HepG2 (cell line): ENCODE results near the gene PUM1.

Experiments used
- BHLHE40 ChIP-seq: IDR thresholded peaks from 2 replicates; pipeline ENCODE4 v1.6.1; 2011; ENCODE audit warnings: low read length, improper control_type of control experiment
- CEBPB ChIP-seq: IDR thresholded peaks from 2 replicates; pipeline ENCODE4 v1.6.1; 2011; ENCODE audit warnings: low read depth, low read length, improper control_type of control experiment, borderline replicate concordance
- EP300 ChIP-seq, 3 experiments: sonication (generic) in 1 of 3; formaldehyde crosslinking in 1 of 3; IDR thresholded peaks; 2 replicates each; pipeline versions ENCODE4 v1.5.1 to v1.6.1; 2011 to 2020; ENCODE audit warnings: low read depth in 2 of 3, low read length in 2 of 3, borderline replicate concordance in 1 of 3, improper control_type of control experiment in 1 of 3, mild to moderate bottlenecking in 1 of 3, missing genetic modification reagents in 1 of 3, moderate library complexity in 1 of 3
- ETV5 ChIP-seq: IDR thresholded peaks from 2 replicates; pipeline ENCODE4 v1.6.1; 2018; ENCODE audit warnings: missing biosample characterization, missing genetic modification reagents, inconsistent platforms, borderline replicate concordance
- KDM5A ChIP-seq: fragments of 200-600 bp; sonication (generic); IDR thresholded peaks from 2 replicates; pipeline ENCODE4 v1.7.0; 2018; ENCODE audit warnings: antibody characterized with exemption, mild to moderate bottlenecking, low read length, borderline replicate concordance
- NCOR1 ChIP-seq: fragments of 200-600 bp; sonication (generic); IDR thresholded peaks from 2 replicates; pipeline ENCODE4 v1.7.0; 2017; ENCODE audit warnings: antibody characterized with exemption, low read length, borderline replicate concordance
- PRPF4 ChIP-seq: fragments of 200-400 bp; formaldehyde crosslinking; IDR thresholded peaks from 2 replicates; pipeline ENCODE4 v1.6.1; 2016; ENCODE audit warnings: low read length, low read depth; ENCODE audit not compliant: poor library complexity, severe bottlenecking
- SMAD9 ChIP-seq: sonication (generic); formaldehyde crosslinking; IDR thresholded peaks from 2 replicates; pipeline ENCODE4 v1.5.1; 2020; ENCODE audit warnings: mild to moderate bottlenecking, missing genetic modification reagents
- SSRP1 ChIP-seq: IDR thresholded peaks from 2 replicates; pipeline ENCODE4 v1.6.1; 2016; ENCODE audit warnings: control low read depth
- TBL1XR1 ChIP-seq: fragments of 150-350 bp; IDR thresholded peaks from 2 replicates; pipeline ENCODE4 v1.6.1; 2014; ENCODE audit warnings: borderline replicate concordance, low read length; ENCODE audit not compliant: partially characterized antibody
- ZBTB3 ChIP-seq: sonication (generic); formaldehyde crosslinking; IDR thresholded peaks from 2 replicates; pipeline ENCODE4 v1.4.0; 2020; ENCODE audit warnings: low read depth, mild to moderate bottlenecking, moderate library complexity, missing genetic modification reagents, borderline replicate concordance
- TF ChIP-seq, protein P1 (sequence below): sonication (generic); formaldehyde crosslinking; IDR thresholded peaks from 2 replicates; pipeline ENCODE4 v1.5.0; 2020; ENCODE audit warnings: mild to moderate bottlenecking, missing genetic modification reagents, moderate library complexity
- TF ChIP-seq, protein P2 (sequence below): sonication (generic); formaldehyde crosslinking; IDR thresholded peaks from 2 replicates; pipeline ENCODE4 v1.5.0; 2020; ENCODE audit warnings: mild to moderate bottlenecking, missing genetic modification reagents, borderline replicate concordance

GRCh38 chr1:30982937-30983336 lies 82.6 kb downstream of the PUM1 start:
- TF ChIP-seq, protein P1, sequence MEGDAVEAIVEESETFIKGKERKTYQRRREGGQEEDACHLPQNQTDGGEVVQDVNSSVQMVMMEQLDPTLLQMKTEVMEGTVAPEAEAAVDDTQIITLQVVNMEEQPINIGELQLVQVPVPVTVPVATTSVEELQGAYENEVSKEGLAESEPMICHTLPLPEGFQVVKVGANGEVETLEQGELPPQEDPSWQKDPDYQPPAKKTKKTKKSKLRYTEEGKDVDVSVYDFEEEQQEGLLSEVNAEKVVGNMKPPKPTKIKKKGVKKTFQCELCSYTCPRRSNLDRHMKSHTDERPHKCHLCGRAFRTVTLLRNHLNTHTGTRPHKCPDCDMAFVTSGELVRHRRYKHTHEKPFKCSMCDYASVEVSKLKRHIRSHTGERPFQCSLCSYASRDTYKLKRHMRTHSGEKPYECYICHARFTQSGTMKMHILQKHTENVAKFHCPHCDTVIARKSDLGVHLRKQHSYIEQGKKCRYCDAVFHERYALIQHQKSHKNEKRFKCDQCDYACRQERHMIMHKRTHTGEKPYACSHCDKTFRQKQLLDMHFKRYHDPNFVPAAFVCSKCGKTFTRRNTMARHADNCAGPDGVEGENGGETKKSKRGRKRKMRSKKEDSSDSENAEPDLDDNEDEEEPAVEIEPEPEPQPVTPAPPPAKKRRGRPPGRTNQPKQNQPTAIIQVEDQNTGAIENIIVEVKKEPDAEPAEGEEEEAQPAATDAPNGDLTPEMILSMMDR (CRISPR knock-in tag), result no peak
- TF ChIP-seq, protein P2, sequence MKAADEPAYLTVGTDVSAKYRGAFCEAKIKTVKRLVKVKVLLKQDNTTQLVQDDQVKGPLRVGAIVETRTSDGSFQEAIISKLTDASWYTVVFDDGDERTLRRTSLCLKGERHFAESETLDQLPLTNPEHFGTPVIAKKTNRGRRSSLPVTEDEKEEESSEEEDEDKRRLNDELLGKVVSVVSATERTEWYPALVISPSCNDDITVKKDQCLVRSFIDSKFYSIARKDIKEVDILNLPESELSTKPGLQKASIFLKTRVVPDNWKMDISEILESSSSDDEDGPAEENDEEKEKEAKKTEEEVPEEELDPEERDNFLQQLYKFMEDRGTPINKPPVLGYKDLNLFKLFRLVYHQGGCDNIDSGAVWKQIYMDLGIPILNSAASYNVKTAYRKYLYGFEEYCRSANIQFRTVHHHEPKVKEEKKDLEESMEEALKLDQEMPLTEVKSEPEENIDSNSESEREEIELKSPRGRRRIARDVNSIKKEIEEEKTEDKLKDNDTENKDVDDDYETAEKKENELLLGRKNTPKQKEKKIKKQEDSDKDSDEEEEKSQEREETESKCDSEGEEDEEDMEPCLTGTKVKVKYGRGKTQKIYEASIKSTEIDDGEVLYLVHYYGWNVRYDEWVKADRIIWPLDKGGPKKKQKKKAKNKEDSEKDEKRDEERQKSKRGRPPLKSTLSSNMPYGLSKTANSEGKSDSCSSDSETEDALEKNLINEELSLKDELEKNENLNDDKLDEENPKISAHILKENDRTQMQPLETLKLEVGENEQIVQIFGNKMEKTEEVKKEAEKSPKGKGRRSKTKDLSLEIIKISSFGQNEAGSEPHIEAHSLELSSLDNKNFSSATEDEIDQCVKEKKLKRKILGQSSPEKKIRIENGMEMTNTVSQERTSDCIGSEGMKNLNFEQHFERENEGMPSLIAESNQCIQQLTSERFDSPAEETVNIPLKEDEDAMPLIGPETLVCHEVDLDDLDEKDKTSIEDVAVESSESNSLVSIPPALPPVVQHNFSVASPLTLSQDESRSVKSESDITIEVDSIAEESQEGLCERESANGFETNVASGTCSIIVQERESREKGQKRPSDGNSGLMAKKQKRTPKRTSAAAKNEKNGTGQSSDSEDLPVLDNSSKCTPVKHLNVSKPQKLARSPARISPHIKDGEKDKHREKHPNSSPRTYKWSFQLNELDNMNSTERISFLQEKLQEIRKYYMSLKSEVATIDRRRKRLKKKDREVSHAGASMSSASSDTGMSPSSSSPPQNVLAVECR (CRISPR knock-in tag), result no peak
- TF ChIP-seq NCOR1 (no peak), ETV5 (CRISPR knock-in tag) (no peak), BHLHE40 (no peak), EP300 (IDR thresholded peaks at IDR 0.05; ENCODE audit: low read depth in 2 of 2, low read length in 2 of 2) (no peak), EP300 (CRISPR knock-in tag; IDR thresholded peaks at IDR 0.05; ENCODE audit: borderline replicate concordance) (no peak), KDM5A (no peak), TBL1XR1 (no peak), ZBTB3 (CRISPR knock-in tag) (no peak), SSRP1 (CRISPR knock-in tag) (no peak), PRPF4 (no peak), CEBPB (no peak), SMAD9 (CRISPR knock-in tag) (no peak)
